Measurements from ENCODE around the gene PHF24.
A peak's percentile ranks its signal among the peaks of the same experiment; 100 is the strongest.

The PHF24 gene

DNA sequence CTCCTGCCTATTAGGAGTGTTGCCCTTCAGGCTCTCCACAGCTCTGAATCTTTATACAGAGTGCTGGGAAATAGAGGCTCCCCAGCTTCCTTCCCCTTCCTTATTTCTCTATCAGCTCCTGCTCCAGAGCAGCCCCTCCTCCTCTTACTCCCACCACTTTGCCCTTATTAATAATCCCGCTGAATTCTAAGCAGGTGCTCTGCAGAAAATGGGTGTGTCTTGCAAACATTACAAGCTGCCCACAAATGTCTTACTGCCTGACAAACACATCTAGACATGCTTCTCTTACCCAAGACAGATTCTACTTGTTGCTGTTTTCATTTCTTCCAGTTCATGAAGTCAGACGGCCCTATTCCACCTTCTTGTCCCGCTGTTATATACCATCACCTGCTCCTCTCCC, 6.4 kb downstream of the PHF24 start:
- Histone ChIP-seq H3K36me3 (ENCODE audit: insufficient read depth, low read length) (no peaks in the 10 kb centered on the region), H3K4me1 (ENCODE audit: insufficient read depth, low read length) (peaks cover 21% of the 10 kb centered on the region), H3K9ac (ENCODE audit: low read depth, low read length) (no peak overlapping the region), H3K9me3 (ENCODE audit: control insufficient read depth, insufficient read depth, low read length) (no peaks in the 10 kb centered on the region)

DNA sequence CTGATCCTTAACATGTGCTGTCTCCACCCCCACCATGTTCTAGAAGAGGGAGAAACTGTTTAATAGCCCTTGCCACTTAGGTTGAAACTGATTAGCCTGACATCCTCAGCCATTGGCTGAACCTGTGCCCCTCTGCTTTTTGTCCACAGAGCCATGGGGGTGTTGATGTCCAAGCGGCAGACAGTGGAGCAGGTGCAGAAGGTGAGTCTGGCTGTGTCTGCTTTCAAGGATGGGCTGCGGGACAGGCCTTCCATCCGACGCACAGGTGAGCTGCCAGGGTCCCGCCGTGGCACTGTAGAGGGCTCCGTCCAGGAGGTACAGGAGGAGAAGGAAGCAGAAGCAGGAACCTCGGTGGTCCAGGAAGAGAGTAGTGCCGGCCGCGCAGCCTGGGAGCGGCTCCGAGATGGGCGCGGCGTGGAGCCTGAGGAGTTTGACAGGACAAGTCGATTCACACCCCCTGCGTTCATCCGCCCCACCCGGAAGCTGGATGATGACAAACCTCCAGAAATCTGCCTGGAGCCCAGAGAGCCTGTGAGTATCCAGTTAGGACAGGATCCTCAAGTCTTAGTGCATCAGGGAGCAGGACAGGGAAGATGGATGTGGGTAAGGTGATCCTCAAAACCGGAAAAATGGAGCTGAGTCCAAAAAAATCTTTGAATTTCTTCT, 13.2 kb downstream of the PHF24 start:
- Histone ChIP-seq H3K36me3 (ENCODE audit: insufficient read depth, low read length) (no peaks in the 10 kb centered on the region), H3K9ac (ENCODE audit: low read depth, low read length) (no peak overlapping the region), H3K9me3 (ENCODE audit: control insufficient read depth, insufficient read depth, low read length) (no peaks in the 10 kb centered on the region), H3K4me1 (ENCODE audit: insufficient read depth, low read length) (no peaks in the 10 kb centered on the region; the same call in 1 of the 2 replicates)

DNA sequence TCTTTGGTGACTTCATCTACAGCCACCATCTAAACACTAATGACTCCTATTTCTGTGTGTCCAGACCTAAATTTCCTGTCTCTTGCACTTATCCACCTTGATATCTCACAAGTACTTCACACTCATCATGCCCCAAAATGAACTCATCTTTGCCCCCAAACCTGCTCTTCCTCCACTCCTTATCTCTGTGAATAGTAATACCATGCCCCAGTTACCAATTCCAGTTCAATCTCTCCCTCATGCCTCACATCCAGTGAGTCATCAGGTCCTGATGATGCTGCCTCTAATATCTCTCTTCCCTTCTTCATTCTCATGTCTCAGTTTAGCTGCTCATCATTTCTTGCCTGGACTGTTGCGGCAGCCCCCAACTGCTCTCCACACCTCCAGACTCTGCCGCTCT, 16.6 kb downstream of the PHF24 start:
- Histone ChIP-seq H3K9ac (ENCODE audit: low read depth, low read length) (no peak overlapping the region), H3K36me3 (ENCODE audit: insufficient read depth, low read length) (no peaks in the 10 kb centered on the region), H3K4me1 (ENCODE audit: insufficient read depth, low read length) (no peaks in the 10 kb centered on the region; the same call in 1 of the 2 replicates), H3K9me3 (ENCODE audit: control insufficient read depth, insufficient read depth, low read length) (no peaks in the 10 kb centered on the region)

DNA sequence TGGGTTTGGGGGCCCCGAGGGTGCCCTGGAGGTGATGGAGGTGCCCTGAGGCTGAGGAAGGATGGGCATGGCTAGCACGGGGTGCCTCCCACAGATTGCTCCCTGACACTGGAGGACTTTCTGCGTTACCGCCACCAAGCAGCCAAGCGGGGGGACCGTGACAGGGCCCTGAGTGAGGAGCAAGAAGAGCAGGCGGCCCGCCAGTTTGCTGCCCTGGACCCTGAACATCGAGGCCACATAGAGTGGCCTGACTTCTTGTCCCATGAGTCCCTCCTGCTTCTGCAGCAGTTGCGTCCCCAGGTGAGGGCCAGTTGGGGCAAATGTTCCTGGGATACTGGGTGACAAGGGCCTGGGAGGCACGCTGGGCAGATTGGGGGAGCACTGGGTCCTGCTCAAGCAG, 18.4 kb downstream of the PHF24 start:
- H3K9me3 ChIP-seq (ENCODE audit: control insufficient read depth, insufficient read depth, low read length), result no peaks in the 10 kb centered on the region
- no peaks in the 10 kb centered on the region for H3K36me3 ChIP-seq (ENCODE audit: insufficient read depth, low read length)
- H3K4me1 ChIP-seq (ENCODE audit: insufficient read depth, low read length), result no peaks in the 10 kb centered on the region; the same call in 1 of the 2 replicates
- H3K9ac ChIP-seq (ENCODE audit: low read depth, low read length), result no peak overlapping the region

DNA sequence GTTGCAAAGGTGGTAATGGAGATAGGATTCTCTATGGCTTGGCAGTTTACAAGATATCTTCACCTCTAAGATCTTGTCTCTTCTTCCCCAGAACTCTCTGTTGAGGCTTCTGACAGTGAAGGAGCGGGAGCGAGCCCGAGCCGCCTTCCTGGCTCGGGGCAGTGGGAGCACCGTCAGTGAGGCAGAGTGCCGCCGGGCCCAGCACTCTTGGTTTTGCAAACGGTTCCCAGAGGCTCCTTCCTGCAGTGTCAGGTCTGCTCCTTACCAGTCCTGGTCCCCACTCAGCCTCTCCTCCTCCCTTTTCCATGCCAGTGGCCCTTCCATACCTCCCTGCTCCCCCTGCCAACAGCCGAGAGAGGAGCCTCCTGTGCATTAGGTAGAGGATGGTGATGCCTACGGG, 18.9 kb downstream of the PHF24 start:
- Histone ChIP-seq H3K4me1 (ENCODE audit: insufficient read depth, low read length) (no peaks in the 10 kb centered on the region; the same call in 1 of the 2 replicates), H3K36me3 (ENCODE audit: insufficient read depth, low read length) (no peaks in the 10 kb centered on the region), H3K9ac (ENCODE audit: low read depth, low read length) (no peak overlapping the region), H3K9me3 (ENCODE audit: control insufficient read depth, insufficient read depth, low read length) (no peaks in the 10 kb centered on the region)

DNA sequence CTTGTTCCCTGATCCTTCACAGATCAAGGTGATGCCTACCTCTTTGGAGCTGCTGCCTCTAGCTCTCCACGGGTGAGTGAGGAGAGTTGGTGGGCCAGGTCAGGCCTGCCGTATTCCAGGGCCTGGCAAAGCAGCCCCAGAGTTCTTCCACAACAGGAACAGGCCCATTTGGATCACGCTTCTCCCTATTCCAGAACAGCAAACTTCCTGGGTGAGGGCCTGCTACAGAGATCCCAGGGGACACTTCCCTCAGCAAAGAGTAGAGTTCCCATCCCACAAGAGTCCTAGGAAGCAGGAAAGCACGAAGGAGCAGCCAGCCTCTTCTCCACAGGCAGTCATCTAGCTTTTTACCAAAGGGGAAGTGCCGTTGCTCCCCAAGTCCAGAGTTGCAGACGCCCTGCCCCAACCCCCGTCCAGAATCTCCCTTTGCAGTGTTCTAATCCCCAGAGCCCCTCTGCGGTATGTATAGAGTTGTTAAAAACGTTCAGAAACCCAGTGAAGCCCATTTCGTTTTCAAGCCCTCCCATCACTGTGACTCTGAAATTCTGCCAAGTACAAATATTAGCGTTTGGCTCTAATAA, 22.2 kb downstream of the PHF24 start:
- Histone ChIP-seq H3K9me3 (ENCODE audit: control insufficient read depth, insufficient read depth, low read length) (no peaks in the 10 kb centered on the region), H3K9ac (ENCODE audit: low read depth, low read length) (no peak overlapping the region), H3K36me3 (ENCODE audit: insufficient read depth, low read length) (no peaks in the 10 kb centered on the region), H3K4me1 (ENCODE audit: insufficient read depth, low read length) (peaks cover 3% of the 10 kb centered on the region; the same call in 1 of the 2 replicates)

DNA sequence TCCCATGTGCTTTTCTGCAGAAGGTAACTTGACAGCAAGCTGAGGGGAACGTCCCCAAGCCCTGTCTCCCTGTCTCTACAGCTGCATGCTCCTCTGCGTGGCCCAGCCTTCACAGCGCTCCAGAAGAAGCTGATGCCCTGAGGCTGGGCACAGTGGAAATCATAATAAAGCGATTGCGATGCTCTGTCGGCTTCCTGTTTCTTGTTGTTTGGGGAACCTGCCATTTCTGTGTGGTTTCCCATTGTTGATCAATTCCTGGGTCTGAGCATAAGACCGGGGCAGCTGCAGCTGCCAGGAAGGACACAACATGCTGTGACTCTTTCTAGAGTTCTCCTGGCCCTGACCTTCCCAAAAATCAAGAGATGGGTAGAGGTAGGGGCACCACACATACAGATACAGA, 24.3 kb downstream of the PHF24 start:
- Histone ChIP-seq H3K9ac (ENCODE audit: low read depth, low read length) (no peak overlapping the region), H3K36me3 (ENCODE audit: insufficient read depth, low read length) (no peaks in the 10 kb centered on the region), H3K9me3 (ENCODE audit: control insufficient read depth, insufficient read depth, low read length) (no peaks in the 10 kb centered on the region), H3K4me1 (ENCODE audit: insufficient read depth, low read length) (peaks cover 13% of the 10 kb centered on the region; the same call in 1 of the 2 replicates)

DNA sequence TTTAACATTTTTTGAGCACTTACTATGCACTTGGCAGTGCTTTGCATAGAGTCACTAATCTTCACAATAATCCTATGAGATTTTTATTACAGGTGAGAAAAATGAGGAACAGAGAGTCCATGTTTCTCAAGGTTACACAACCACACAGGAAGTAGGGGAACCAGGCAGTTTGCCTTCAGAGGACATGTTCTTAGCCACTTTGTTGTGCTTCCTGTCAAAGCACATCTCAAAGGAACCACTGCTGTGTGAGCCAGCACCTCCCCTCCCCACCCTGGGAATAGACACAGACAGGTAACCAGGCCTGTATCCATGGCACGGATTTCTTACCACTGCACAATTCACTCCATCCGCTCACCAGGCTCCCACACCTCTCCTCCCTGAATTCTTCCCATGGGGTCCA, 25.1 kb downstream of the PHF24 start:
- H3K9me3 ChIP-seq (ENCODE audit: control insufficient read depth, insufficient read depth, low read length), result no peaks in the 10 kb centered on the region
- H3K4me1 ChIP-seq (ENCODE audit: insufficient read depth, low read length), result peaks cover 15% of the 10 kb centered on the region; the same call in 1 of the 2 replicates
- H3K9ac ChIP-seq (ENCODE audit: low read depth, low read length), result no peak overlapping the region
- no peaks in the 10 kb centered on the region for H3K36me3 ChIP-seq (ENCODE audit: insufficient read depth, low read length)

DNA sequence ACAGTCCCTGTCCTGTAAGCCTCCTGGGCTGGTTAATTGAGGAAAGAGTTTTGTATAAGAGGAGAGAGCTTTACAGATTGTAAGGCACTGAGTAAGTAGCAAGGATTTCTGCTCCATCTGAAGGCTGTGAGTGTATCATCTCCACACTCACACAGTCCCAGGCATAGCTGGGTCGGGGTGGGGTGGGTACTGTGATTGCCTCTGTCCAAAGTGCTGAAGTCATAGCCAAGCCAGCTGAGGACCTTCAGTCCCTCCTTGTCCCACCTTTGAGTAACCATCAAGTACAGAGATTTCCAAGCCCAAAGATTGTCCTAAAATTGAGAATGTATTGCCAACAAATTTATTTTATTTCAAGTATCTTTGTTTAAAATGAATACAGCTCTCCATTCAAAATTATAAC, 26.0 kb downstream of the PHF24 start:
- H3K36me3 ChIP-seq (ENCODE audit: insufficient read depth, low read length), result no peaks in the 10 kb centered on the region
- H3K4me1 ChIP-seq (ENCODE audit: insufficient read depth, low read length), result peaks cover 15% of the 10 kb centered on the region; the same call in 1 of the 2 replicates
- no peak overlapping the region for H3K9ac ChIP-seq (ENCODE audit: low read depth, low read length)
- no peaks in the 10 kb centered on the region for H3K9me3 ChIP-seq (ENCODE audit: control insufficient read depth, insufficient read depth, low read length)

DNA sequence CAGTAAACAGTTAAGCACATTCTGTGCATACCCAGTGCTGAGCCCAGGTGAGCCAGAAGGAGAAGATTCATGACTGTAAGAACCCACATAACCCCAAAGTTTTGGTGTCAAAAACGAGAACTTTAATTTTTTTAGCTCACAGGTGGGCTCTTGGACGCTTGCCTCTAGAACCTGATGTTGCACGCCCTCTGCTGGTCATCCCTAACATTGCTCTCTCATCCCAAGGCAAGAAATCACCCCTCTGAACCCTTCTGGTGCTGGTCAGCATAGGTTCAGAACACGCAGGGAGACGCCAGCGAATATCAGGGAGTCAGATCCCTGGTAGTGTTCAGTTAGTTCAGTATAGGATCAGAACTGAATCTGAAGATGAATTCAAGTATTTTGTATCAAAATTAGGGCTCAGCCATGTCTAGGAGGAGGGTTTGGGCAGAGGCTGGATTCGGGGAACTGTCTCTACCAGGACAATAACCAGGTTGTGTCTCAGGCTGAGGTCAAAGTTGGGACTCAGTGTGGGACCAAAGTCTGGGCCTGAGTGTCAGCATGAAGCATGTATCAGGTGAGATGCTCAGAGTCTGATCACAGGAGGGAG, 27.3 kb downstream of the PHF24 start:
- Histone ChIP-seq H3K9ac (ENCODE audit: low read depth, low read length) (no peak overlapping the region), H3K9me3 (ENCODE audit: control insufficient read depth, insufficient read depth, low read length) (no peaks in the 10 kb centered on the region), H3K36me3 (ENCODE audit: insufficient read depth, low read length) (no peaks in the 10 kb centered on the region), H3K4me1 (ENCODE audit: insufficient read depth, low read length) (peaks cover 15% of the 10 kb centered on the region; the same call in 1 of the 2 replicates)

DNA sequence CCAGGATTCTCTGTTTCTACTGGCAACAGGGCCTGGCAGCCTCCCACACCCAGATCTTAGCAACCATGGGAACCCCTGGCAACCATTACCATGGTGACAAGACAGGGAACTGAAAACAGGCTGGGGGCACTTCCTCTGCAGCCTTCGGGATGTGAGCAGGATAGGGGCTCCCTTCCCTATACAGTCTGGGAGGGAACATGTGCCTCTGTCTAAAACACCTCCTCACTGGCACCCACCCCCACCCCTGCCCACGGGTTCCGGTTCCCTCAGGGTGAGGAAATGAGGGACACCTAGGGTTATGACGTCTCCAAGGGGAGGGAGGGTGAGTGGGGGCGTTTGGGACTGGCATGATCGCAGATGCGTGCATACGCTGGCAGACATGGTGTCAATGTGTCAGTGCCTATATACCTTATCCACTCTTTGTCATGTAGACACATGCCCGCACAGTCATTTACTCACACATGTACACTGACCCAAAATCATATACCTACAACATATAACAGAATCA, 28.5 kb downstream of the PHF24 start:
- H3K36me3 ChIP-seq (ENCODE audit: insufficient read depth, low read length), result no peaks in the 10 kb centered on the region
- H3K9ac ChIP-seq (ENCODE audit: low read depth, low read length), result no peak overlapping the region
- H3K9me3 ChIP-seq (ENCODE audit: control insufficient read depth, insufficient read depth, low read length), result no peaks in the 10 kb centered on the region
- peaks cover 15% of the 10 kb centered on the region; the same call in 1 of the 2 replicates for H3K4me1 ChIP-seq (ENCODE audit: insufficient read depth, low read length)

DNA sequence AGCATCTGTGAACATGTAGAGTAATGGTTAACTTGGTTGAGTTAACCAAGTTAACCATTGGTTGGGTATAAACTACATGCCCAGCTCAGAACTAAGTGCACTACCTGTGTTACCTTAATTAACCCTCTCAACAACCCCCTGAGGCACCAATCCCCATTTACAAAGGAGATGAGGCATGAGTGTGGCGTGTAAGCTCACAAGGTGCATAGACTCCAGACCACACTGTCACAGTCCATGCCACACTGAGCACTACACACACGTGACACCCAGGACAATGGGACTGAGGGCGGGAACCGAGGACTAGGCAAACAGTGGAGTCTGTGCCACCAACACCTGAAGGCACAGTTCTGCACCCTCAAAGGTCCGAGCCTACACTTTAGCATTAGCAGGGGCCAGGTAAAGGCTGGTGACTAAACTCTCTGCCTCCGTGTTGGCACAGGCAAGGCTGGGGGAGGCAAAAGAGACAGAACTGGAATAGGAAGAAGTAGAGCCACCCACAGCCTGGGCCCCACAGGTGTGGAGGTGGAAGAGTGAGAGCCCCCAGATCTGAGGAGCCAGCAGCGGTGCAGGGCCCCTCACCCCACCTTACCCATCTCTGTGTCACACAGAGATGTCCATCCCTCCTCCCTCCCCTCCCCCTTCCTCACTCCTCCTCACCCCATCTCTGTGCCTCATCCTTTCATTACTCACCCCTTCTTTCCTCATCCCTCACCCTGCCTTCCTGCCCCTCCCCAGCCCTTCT, 29.2 kb downstream of the PHF24 start:
- no peaks in the 10 kb centered on the region for H3K9me3 ChIP-seq (ENCODE audit: control insufficient read depth, insufficient read depth, low read length)
- H3K36me3 ChIP-seq (ENCODE audit: insufficient read depth, low read length), result no peaks in the 10 kb centered on the region
- H3K4me1 ChIP-seq (ENCODE audit: insufficient read depth, low read length), result peaks cover 21% of the 10 kb centered on the region
- H3K9ac ChIP-seq (ENCODE audit: low read depth, low read length), result no peak overlapping the region

DNA sequence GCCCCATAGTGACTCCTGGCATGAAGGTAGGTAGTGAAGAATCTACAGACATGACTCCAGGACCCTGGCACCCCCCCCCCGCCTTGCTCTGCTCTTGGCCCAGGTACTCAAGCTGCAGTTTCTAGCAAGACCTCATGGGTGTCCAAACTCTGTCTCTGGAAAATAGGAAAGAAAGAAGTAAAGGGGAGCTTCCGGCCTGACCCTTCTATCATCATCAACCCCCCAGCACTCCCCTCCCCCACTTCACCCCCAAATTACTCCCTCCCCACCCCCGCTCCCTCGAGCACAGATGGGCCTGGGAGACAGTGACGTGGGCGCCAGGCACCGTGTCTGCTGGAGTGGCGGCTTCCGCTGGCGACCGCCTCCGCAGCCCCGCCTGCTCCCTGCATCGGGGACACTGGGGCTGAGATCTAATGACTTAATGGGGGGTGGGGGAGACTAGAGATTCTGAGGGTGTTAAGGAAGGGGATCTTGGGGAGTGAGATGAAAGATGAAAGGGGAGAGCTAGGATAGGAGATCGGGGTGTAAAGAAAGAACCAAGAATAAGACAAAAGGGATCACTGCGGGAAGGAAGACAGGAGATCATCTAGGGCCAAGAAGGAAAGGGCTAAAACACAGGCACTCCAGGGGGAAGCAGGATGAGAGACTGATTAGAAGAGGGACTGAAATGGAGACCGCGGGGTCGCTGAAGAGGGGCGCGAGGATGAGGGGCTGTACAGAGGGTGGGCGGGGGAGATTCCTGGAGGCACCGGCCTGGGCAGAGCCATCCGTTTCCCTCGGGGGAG, 30.3 kb downstream of the PHF24 start:
- no peaks in the 10 kb centered on the region for H3K9me3 ChIP-seq (ENCODE audit: control insufficient read depth, insufficient read depth, low read length)
- no peaks in the 10 kb centered on the region for H3K36me3 ChIP-seq (ENCODE audit: insufficient read depth, low read length)
- peak overlapping the region; percentile 69 for H3K9ac ChIP-seq (ENCODE audit: low read depth, low read length)
- H3K4me1 ChIP-seq (ENCODE audit: insufficient read depth, low read length), result peaks cover 32% of the 10 kb centered on the region
